Calu3 (cell line): Measurements from ENCODE around the gene SLC46A1. TPM values are rescaled to one million over a fixed set of nuclear protein-coding genes. Genes with fewer than 3 reads are reported as not detected.

ENCODE experiments used
- BruUV-seq: library from RNA; stranded (reverse); fragments of 400-500 nt; replicated peaks from 2 replicates; lab custom pipeline; 2021; lab: Mats Ljungman, UMichigan
- CTCF ChIA-PET: fragments of 300-600 bp; sonication (Branson Sonifier 250); formaldehyde crosslinking; loops from one replicate; lab custom pipeline; 2022; ENCODE audit warnings: antibody characterized with exemption; lab: Charles Lee
- DNase-seq: peaks from one replicate; pipeline ENCODE4 v3.0.0; 2022
- H3K27ac Mint-ChIP-seq: one replicate; pipeline ENCODE4 v1.8.0; 2022; ENCODE audit warnings: mixed read lengths; ENCODE audit not compliant: unreplicated experiment
- H3K27me3 Mint-ChIP-seq: one replicate; pipeline ENCODE4 v1.8.0; 2022; ENCODE audit warnings: mixed read lengths; ENCODE audit not compliant: unreplicated experiment
- H3K36me3 Mint-ChIP-seq: one replicate; pipeline ENCODE4 v1.8.0; 2022; ENCODE audit warnings: mild to moderate bottlenecking, moderate library complexity, mixed read lengths; ENCODE audit not compliant: insufficient read depth, unreplicated experiment
- H3K4me1 Mint-ChIP-seq: one replicate; pipeline ENCODE4 v1.8.0; 2022; ENCODE audit warnings: mild to moderate bottlenecking, low read depth, mixed read lengths; ENCODE audit not compliant: unreplicated experiment
- H3K4me3 Mint-ChIP-seq: one replicate; pipeline ENCODE4 v1.8.0; 2022; ENCODE audit warnings: mild to moderate bottlenecking, low read depth, moderate library complexity, mixed read lengths; ENCODE audit not compliant: unreplicated experiment
- H3K9me3 Mint-ChIP-seq: one replicate; pipeline ENCODE4 v1.8.0; 2022; ENCODE audit warnings: low read depth, mixed read lengths; ENCODE audit not compliant: unreplicated experiment
- intact Hi-C: fragments of 100-400 bp; cut with micrococcal nuclease; formaldehyde crosslinking; loops from one replicate; pipeline ENCODE4 v1.10.0; 2022; ENCODE audit not compliant: unreplicated experiment
- total RNA-seq: library from RNA; stranded (reverse); gene quantifications from 2 replicates; pipeline ENCODE4 v1.2.3, GENCODE V29; 2022
- TF ChIP-seq, protein P1 (sequence below): fragments of 200-600 bp; IDR thresholded peaks from one replicate; pipeline ENCODE4 v1.8.0; 2022; ENCODE audit warnings: antibody characterized with exemption; ENCODE audit not compliant: unreplicated experiment

The SLC46A1 gene
- total RNA-seq, 1 experiment from 2014 or later = 17.0 TPM

DNA sequence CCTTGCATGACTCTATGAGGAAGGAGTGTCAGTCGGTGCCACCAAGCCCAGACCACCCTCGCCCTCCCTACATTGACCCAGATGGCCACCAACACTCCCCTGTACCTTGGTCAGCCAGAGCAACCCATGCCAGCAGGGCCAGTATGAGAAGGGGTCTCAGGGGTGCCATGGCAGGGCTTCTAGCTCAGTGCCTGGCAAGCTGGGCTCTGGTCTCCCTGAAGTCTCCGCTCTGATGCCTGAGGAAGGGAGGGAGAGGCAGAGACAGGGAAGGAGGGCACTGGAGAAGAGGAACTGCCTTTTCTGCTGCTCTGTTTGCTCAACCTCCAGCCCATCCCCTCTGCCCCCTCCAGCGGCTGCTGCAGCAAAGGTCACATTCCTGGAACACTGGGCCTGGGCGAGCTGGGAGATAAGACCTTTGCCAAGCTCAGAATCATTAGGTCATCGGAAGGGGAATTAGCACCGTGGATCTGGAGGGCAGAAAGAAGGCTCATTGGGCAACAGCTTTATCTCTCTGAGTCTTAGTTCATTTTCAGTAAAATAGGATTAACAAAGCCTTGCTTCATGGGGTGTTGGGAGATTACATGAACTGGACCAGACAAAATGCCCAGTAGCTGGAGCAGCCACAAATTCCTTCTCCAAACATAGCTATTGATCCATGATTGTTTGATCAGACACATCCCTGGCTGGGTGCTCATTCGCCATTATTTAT is 35.8 kb downstream of the SLC46A1 start, which contains the start of gene VTN:
Gene VTN, minus strand, starts transcription at position 273 of the 709 bp plus-strand sequence. Its CDS starts 104 bp downstream, at position 169.
- peak within 1 kb of the TSS; percentile 65 for H3K4me3 Mint-ChIP-seq
- H3K36me3 Mint-ChIP-seq = peaks cover 14% of the 10 kb centered on the region
- peak within 1 kb of the TSS; percentile 61 for H3K27ac Mint-ChIP-seq
- intact Hi-C loops = loop anchor here (5.0 kb wide), 1 partner anchor 47 kb away; no protein-coding TSS in a partner anchor
- TF ChIP-seq, protein P1, sequence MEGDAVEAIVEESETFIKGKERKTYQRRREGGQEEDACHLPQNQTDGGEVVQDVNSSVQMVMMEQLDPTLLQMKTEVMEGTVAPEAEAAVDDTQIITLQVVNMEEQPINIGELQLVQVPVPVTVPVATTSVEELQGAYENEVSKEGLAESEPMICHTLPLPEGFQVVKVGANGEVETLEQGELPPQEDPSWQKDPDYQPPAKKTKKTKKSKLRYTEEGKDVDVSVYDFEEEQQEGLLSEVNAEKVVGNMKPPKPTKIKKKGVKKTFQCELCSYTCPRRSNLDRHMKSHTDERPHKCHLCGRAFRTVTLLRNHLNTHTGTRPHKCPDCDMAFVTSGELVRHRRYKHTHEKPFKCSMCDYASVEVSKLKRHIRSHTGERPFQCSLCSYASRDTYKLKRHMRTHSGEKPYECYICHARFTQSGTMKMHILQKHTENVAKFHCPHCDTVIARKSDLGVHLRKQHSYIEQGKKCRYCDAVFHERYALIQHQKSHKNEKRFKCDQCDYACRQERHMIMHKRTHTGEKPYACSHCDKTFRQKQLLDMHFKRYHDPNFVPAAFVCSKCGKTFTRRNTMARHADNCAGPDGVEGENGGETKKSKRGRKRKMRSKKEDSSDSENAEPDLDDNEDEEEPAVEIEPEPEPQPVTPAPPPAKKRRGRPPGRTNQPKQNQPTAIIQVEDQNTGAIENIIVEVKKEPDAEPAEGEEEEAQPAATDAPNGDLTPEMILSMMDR = no peak
- H3K4me1 Mint-ChIP-seq = peaks cover 14% of the 10 kb centered on the region
- H3K9me3 Mint-ChIP-seq = no peaks in the 10 kb centered on the region
- CTCF ChIA-PET = interaction anchor here (0.6 kb wide), 2 partner anchors 58 to 163 kb away, joined by 3 read pairs; no protein-coding TSS in a partner anchor
- DNase-seq = peak; percentile 22
- BruUV-seq = no TSS peak
- peaks cover 12% of the 10 kb centered on the region for H3K27me3 Mint-ChIP-seq

DNA sequence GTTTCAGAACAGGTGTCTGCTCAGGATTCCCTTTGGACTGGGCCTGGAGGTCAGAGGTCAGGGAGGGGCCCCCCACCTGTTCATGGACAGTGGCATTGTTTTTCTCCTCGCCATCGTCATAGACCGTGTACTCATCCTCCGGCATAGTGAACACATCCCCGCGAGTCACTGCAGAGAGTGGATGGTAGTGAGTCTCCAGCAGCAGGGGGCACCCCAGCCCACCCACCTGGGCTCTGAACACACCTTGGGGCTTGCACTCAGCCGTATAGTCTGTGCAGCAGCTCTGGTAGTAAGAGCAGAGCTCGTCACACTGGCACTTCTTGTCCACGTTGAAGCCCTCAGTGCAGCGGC is 36.4 kb downstream of the SLC46A1 start:
- Mint-ChIP-seq H3K36me3 (peaks cover 14% of the 10 kb centered on the region), H3K27ac (no peak overlapping the region), H3K9me3 (no peaks in the 10 kb centered on the region), H3K4me1 (peaks cover 14% of the 10 kb centered on the region), H3K4me3 (no peak overlapping the region), H3K27me3 (peaks cover 12% of the 10 kb centered on the region)
- no peak for DNase-seq
- intact Hi-C loops = loop anchor here (5.0 kb wide), 1 partner anchor 48 kb away; no protein-coding TSS in a partner anchor
- TF ChIP-seq, protein P1 = no peak
- CTCF ChIA-PET = no interaction called here
- no TSS peak for BruUV-seq

DNA sequence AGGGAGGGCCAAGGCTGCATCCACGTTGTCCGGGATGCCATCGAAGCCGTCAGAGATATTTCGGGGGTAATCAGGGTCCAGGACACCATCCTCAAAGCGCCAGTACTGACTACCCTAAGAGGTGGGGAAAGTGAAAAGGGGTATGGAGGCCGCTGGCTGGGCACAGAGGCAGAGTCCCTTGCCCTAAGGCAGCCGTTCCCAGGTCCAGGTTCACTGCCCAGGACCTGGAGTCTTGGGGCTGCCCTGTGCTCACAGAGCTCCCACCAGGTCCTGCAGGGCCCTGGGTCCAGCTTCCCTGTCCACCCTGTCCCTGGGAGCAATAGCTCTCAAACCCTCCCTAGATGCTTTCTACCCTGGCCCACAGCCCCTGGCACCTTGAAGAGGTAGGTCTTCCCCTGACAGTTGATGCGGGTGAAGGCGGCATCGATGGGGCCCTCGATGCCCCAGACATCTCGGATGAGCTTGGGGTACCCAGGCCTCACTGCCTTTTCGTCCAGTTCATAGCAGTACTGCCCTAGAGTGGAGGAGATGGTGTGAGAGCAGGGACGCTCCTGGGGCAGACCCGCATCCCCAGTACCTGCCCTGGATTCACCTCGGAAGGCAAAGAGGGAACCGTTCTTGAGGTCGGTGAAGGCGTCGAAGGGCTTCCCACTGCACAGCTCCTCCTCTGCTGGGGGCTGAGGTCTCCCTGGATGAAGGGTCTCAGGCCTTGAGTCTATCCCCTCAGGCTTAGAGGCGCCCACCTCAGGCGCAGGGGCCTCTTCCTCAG is 36.9 kb downstream of the SLC46A1 start:
- intact Hi-C loops = no loop called here
- no TSS peak for BruUV-seq

DNA sequence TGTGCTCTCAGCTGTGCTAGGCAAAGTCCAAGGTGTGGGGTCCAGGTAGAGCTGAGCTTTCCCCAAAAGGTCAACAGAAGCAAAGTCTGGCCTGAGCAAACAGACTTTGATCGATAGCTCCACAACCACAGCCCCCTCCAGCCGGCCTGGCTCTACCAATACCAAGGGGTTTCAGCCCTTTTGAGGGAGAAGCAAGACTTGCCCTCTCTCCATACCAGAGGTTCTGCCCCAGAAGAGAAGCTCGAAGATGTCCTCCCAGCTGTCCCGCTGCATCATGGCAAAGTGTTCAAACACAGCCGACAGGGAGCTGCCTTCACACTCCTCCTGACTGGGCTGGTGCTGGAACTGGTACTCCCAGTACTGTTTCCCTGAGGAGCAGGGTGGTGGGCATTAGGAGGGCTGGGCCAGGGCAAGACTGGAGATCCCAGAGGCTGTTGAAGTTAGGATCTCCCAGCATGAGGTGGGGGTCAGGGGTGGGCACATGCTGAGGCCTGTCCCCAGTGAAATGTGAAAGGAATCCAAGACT is 37.6 kb downstream of the SLC46A1 start:
- no TSS peak for BruUV-seq
- CTCF ChIA-PET = interaction anchor here (1.0 kb wide), 1 partner anchor 22 kb away, joined by 3 read pairs; no protein-coding TSS in a partner anchor
- H3K27ac Mint-ChIP-seq = no peak overlapping the region

More for the DNA sequence above, 36.9 kb downstream of the SLC46A1 start:
- no peak overlapping the region for H3K4me3 Mint-ChIP-seq
- TF ChIP-seq, protein P1 = no peak
- peaks cover 16% of the 10 kb centered on the region for H3K36me3 Mint-ChIP-seq
- no peak overlapping the region for H3K27ac Mint-ChIP-seq
- CTCF ChIA-PET = no interaction called here
- H3K4me1 Mint-ChIP-seq = peaks cover 14% of the 10 kb centered on the region
- no peak for DNase-seq
- no peaks in the 10 kb centered on the region for H3K9me3 Mint-ChIP-seq
- H3K27me3 Mint-ChIP-seq = peaks cover 12% of the 10 kb centered on the region

More for the DNA sequence above, 37.6 kb downstream of the SLC46A1 start:
- Mint-ChIP-seq H3K4me3 (no peak overlapping the region), H3K9me3 (no peaks in the 10 kb centered on the region), H3K36me3 (peaks cover 22% of the 10 kb centered on the region), H3K4me1 (peaks cover 14% of the 10 kb centered on the region), H3K27me3 (peaks cover 7% of the 10 kb centered on the region)
- DNase-seq = no peak
- intact Hi-C loops = no loop called here
- TF ChIP-seq, protein P1 = no peak
